CD4-positive, alpha-beta T cell treated with Interleukin-17A for 1 hour (primary cell): ENCODE measurements around the gene IRX4.
"Not testable (repeated sequence)": the region's sequence is repeated elsewhere in the genome, so short reads cannot be mapped to it uniquely, and the experiment has no call there.

Experiments used
- DNase-seq: peaks from one replicate; pipeline ENCODE4 v3.0.0-alpha.2; 2020

Gene IRX4

GRCh38 chr5:1877103-1878049, 5.3 kb downstream of the IRX4 start:
- no peak for DNase-seq

GRCh38 chr5:1876660-1877064, 6.1 kb downstream of the IRX4 start:
- DNase-seq, result no peak

GRCh38 chr5:1875843-1876659, 6.7 kb downstream of the IRX4 start:
- DNase-seq, result no peak

GRCh38 chr5:1875281-1875842, 7.4 kb downstream of the IRX4 start:
- no peak for DNase-seq

DNA sequence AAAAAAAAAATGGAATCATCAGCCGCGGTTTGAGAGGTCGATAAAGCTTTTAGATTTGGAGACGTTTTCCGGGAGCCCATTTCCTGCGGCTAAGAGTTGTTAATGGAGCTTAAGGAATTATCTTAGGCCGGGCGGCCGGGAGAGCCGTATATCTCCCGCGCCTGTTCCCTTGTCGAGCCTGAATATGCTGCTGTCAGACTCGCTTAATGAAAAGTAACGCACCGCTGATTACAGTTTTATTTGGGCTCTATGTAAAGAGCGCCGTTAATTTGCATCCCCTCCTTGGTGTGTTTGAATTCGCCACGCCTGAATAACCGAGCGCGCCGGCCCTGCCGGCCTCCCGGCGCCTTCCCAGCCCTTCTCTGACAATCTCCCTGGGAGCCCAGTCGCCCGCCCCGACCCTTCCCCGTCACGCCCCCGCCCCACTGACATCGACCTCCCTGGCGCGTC, 7.9 kb downstream of the IRX4 start:
- no peak for DNase-seq

DNA sequence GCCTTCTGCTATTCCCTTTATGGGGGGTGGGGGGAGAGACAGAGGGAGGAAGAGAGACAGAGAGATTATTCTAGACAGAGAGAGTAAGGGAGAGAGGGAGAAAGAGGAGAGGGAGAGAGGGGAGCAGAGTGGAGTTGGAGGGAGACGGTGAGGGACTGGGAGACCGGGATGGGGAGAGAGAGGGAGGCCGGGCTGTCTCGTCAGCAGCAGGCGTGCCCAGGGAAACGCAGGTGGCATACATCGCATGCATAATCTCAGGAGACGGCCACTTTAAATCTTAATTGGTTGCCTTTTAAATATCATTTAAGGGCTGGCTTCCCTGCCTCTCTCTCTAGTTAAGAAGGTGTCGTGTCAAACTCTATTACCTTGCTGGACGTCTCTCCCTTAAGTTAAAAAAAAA, 8.4 kb downstream of the IRX4 start:
- no peak for DNase-seq

DNA sequence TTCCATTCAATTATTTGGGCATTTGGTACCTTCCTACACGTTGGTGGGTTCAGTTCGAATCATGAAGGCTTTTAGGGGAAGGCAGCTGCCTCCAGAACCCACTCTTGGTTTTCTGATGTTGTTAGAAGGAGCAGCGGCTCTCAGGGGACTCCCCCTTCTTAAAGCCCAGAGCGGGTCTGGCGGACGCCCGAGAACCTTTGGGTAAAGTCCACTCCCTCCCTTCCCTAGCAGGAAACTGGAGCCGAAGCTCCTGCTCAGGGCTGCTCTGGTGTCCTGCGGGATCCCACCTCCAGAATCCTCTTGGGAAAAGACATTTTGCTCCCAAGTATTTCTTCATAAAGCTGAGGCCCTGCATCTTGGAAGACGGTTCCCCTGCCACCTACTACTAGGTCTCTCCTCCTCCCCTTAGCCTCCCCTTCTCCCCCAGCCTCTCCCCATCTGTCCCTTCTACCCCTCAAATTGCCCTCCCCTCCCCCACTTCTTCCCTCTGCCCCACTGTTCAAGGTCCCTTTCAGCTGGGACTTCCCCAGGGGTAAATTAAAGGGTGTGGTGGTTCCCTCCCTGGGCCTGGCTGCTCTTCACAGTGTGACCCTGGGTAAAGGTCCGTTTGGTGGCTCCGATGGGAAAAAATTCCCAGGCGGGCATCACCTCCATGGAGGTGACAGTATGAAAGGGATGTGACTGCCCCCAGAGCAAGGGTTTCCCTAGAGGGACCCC, 9.3 kb downstream of the IRX4 start:
- DNase-seq, result no peak

GRCh38 chr5:1871441-1871840, 11.3 kb downstream of the IRX4 start:
- no peak for DNase-seq

DNA sequence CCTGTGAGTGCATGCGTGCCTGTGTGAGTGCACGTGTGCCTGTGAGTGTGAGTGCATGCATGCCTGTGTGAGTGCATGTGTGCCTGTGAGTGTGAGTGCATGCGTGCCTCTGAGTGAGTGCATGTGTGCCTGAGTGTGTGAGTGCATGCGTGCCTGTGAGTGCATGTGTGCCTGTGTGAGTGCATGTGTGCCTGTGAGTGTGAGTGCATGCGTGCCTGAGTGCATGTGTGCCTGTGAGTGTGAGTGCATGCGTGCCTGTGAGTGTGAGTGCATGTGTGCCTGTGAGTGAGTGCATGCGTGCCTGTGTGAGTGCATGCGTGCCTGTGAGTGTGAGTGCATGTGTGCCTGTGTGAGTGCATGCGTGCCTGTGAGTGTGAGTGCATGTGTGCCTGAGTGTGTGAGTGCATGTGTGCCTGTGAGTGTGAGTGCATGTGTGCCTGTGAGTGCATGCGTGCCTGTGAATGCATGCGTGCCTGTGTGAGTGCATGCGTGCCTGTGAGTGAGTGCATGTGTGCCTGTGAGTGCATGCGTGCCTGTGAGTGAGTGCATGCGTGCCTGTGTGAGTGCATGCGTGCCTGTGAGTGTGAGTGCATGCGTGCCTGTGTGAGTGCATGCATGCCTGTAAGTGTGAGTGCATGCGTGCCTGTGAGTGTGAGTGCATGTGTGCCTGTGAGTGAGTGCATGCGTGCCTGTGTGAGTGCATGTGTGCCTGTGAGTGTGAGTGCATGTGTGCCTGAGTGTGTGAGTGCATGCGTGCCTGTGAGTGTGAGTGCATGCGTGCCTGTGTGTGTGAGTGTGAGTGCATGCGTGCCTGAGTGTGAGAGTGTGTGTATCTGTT, 12.1 kb downstream of the IRX4 start:
- DNase-seq, result not testable (repeated sequence)

GRCh38 chr5:1868886-1869475, 13.7 kb downstream of the IRX4 start:
- no peak for DNase-seq

GRCh38 chr5:1867815-1868143, 14.9 kb downstream of the IRX4 start:
- no peak for DNase-seq

- DNase-seq, result no peak
These were observed 15.5 kb downstream of the IRX4 start for GRCh38 chr5:1867114-1867814.

DNA sequence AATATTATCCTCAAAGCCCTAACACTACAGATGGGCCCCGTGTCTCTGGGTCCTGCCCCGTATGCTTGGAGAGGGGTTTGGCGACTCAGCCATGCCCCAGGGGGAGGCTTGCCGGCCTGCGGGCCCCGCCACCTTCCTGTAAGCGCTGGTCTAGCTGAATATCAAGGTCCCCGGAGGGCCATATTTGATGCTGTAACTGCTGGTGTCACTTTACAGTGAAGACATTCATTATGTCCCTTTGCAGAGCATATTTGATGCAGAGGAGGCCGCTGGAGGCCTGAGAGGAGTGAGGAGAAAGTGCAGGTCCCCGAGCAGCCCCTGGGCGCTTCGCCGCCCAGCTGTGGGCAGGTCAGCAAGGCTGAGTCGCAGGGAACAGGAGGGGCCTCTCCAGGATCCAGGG, 16.8 kb downstream of the IRX4 start:
- no peak for DNase-seq

DNA sequence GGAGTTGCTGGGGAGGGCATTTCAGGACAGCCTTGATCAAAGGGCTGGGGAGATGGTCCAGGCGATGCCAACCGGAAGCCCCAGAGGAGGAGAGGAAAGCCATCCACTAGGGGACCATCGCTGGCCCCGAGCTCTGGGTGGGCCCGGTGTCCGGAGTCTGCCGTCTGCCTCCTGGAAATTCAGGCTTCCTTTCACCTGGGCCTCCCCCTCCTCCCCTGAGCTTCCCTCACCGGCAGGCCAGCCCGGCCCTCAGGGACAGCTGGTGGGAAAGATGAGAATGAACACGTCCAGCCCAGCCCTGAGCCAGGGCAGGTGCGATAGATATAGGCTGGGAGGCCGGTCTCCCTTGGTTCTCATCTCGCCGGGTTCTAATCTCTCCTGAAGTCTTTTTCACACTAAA, 17.2 kb downstream of the IRX4 start:
- DNase-seq, result no peak

DNA sequence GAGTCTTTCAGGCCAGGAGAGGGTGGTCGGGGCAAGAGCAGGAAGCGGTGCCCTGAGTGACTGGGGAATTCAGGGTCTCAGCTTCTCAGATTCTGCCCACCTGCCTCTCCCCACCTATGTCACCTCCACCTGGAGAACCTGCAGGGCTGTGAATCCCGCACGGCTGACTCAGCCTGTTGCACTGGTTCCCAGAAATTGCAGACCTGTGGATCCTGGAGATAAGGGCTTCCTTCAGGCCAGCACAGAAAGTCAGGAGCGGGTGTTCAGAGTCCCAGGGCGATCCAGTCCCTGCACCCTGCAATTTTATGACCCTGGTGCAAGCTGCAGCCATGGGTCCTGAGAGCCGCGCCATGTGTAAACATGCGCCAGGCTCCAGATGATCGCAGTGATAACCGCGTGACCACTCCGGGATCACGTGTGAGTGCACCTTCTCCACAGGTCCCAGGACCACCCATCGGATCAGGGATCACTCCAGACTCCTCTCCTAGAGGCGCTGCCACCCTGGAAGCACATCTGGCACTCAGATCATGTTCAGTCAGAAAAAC, 17.8 kb downstream of the IRX4 start:
- no peak for DNase-seq

- no peak for DNase-seq
These were observed 21.8 kb downstream of the IRX4 start for GRCh38 chr5:1860949-1861348.

GRCh38 chr5:1860021-1860610, 22.6 kb downstream of the IRX4 start:
- DNase-seq, result no peak

- no peak for DNase-seq
These were observed 23.6 kb downstream of the IRX4 start for GRCh38 chr5:1859099-1859498.

- no peak for DNase-seq
These were observed 24.3 kb downstream of the IRX4 start for GRCh38 chr5:1858436-1858835.

GRCh38 chr5:1857256-1857600, 25.5 kb downstream of the IRX4 start:
- no peak for DNase-seq
